ENCODE data around the gene P2RX2.

The P2RX2 gene

GRCh38 chr12:132618683-132619043, at the start of gene P2RX2:
TSS of gene P2RX2 (plus strand) at chr12:132618776. CDS start at chr12:132618817, 41 bp downstream.
- DNase-seq = no peak

GRCh38 chr12:132568826-132569480, 49.6 kb upstream of the P2RX2 start:
- no peak for DNase-seq

- DNase-seq = no peak
These were observed 48.6 kb upstream of the P2RX2 start for GRCh38 chr12:132569856-132570480.

GRCh38 chr12:132570635-132571034, 47.9 kb upstream of the P2RX2 start:
- no peak for DNase-seq

- DNase-seq = no peak
These were observed 47.5 kb upstream of the P2RX2 start for GRCh38 chr12:132571051-132571450.

GRCh38 chr12:132571598-132571997, 47.0 kb upstream of the P2RX2 start:
- no peak for DNase-seq

GRCh38 chr12:132572106-132572505, 46.5 kb upstream of the P2RX2 start:
- no peak for DNase-seq

- no peak for DNase-seq
These were observed 45.5 kb upstream of the P2RX2 start for GRCh38 chr12:132572801-132573760.

- no peak for DNase-seq
These were observed 44.1 kb upstream of the P2RX2 start for GRCh38 chr12:132574271-132574996.

GRCh38 chr12:132575661-132576060, 42.9 kb upstream of the P2RX2 start:
- DNase-seq = no peak

- DNase-seq = no peak
These were observed 41.9 kb upstream of the P2RX2 start for GRCh38 chr12:132576701-132577100.

- no peak for DNase-seq
These were observed 41.2 kb upstream of the P2RX2 start for GRCh38 chr12:132577191-132577920.

- no peak for DNase-seq
These were observed 40.5 kb upstream of the P2RX2 start for GRCh38 chr12:132578118-132578517.

GRCh38 chr12:132578826-132579225, 39.8 kb upstream of the P2RX2 start:
- DNase-seq = no peak

GRCh38 chr12:132579744-132580143, 38.8 kb upstream of the P2RX2 start:
- DNase-seq = no peak

GRCh38 chr12:132580701-132581292, 37.8 kb upstream of the P2RX2 start:
- no peak for DNase-seq

- DNase-seq = no peak
These were observed 37.1 kb upstream of the P2RX2 start for GRCh38 chr12:132581348-132582057.

GRCh38 chr12:132582058-132582420, 36.5 kb upstream of the P2RX2 start:
- DNase-seq = no peak

- DNase-seq = no peak
These were observed 35.8 kb upstream of the P2RX2 start for GRCh38 chr12:132582582-132583410.

GRCh38 chr12:132583411-132583710, 35.2 kb upstream of the P2RX2 start:
- DNase-seq = no peak

GRCh38 chr12:132583736-132584135, 34.8 kb upstream of the P2RX2 start:
- no peak for DNase-seq

All from activated CD4-positive, alpha-beta T cell treated with anti-CD3 and anti-CD28 coated beads for 48 hours (primary cell).